ENCODE data around the gene PIK3R5.

DNA sequence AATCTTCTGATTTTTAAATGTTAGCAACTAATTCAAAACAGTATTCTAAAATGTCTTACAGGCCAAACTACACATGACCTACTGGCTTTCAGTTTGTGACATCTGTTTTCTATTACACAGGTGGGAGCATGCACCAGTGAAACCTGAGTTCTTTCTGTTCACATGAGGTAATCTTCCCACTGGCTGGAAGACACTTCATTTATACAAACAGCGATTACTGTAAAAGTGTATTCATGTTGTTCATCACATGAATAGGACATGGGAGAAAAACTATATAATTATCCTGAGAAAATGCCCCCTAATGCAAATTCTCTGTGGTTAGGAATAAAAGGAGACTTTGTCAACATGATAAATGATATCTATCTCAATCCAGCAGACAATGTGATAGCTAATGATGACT lies 11.1 kb upstream of the PIK3R5 start:
- TF ChIP-seq, protein P1, sequence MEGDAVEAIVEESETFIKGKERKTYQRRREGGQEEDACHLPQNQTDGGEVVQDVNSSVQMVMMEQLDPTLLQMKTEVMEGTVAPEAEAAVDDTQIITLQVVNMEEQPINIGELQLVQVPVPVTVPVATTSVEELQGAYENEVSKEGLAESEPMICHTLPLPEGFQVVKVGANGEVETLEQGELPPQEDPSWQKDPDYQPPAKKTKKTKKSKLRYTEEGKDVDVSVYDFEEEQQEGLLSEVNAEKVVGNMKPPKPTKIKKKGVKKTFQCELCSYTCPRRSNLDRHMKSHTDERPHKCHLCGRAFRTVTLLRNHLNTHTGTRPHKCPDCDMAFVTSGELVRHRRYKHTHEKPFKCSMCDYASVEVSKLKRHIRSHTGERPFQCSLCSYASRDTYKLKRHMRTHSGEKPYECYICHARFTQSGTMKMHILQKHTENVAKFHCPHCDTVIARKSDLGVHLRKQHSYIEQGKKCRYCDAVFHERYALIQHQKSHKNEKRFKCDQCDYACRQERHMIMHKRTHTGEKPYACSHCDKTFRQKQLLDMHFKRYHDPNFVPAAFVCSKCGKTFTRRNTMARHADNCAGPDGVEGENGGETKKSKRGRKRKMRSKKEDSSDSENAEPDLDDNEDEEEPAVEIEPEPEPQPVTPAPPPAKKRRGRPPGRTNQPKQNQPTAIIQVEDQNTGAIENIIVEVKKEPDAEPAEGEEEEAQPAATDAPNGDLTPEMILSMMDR (IDR thresholded peaks at IDR 0.05), result no peak
- no peak for TF ChIP-seq EZH2 (IDR thresholded peaks at IDR 0.05)
